ENCODE measurements around the gene NDUFS7.

NDUFS7 gene

DNA sequence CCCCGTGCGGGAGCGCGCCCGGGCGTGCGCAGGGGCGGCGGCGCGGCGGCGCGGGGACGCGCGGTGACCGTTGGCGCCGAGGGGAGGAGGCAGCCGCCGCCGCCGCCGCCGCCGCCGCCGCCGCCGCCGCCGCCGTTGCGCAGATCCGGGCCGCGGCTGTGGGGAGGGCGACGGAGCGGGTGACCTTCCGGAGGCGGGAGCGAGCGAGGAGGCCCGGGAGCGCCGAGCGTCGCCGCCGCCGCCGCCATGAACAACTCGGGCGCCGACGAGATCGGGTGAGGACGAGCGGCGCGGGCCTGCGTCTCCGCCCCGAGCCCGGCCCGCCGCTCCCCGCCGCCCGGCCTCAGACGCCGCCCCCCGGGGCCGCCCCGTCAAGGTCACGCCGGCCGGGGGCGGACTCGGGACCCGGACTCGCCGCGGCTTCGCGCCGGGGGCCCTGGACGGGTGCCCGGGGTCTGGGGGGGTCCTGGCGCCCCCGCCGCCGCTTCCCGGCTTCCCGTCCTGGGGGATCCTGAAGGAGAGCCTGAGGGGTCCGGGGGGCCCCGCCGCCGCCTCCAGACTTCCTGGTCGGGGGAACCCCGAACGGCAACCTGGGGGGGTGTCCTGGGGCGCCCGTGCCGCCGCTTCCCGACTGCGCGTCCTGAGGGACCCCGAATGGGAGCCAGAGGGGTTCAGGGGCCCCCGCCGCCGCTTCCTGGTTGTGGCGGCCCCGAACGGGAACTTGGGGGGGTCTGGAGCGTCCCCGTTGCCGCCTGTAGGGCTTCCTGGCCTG is 24.0 kb downstream of the NDUFS7 start, which contains the start of gene DAZAP1:
Gene DAZAP1 (plus strand): TSS at position 59 of the 772 bp plus-strand sequence. CDS start 188 bp downstream, at position 247.
- Histone ChIP-seq H3K9ac (ENCODE audit: low read length) (peak within 1 kb of the TSS; percentile 96), H3K36me3 (ENCODE audit: control insufficient read depth, insufficient read depth, low read length, severe bottlenecking) (no peaks in the 10 kb centered on the region), H3K4me1 (ENCODE audit: control insufficient read depth, insufficient read depth, low read length) (peaks cover 41% of the 10 kb centered on the region), H3K9me3 (ENCODE audit: control insufficient read depth, low read length) (no peaks in the 10 kb centered on the region), H3K27me3 (replicated peaks; ENCODE audit: control insufficient read depth, insufficient read depth, low read length) (no peaks in the 10 kb centered on the region), H3K4me3 (ENCODE audit: low read length) (peak within 1 kb of the TSS; percentile 89)
- DNase-seq (ENCODE audit: low read depth) = peak; percentile 48

DNA sequence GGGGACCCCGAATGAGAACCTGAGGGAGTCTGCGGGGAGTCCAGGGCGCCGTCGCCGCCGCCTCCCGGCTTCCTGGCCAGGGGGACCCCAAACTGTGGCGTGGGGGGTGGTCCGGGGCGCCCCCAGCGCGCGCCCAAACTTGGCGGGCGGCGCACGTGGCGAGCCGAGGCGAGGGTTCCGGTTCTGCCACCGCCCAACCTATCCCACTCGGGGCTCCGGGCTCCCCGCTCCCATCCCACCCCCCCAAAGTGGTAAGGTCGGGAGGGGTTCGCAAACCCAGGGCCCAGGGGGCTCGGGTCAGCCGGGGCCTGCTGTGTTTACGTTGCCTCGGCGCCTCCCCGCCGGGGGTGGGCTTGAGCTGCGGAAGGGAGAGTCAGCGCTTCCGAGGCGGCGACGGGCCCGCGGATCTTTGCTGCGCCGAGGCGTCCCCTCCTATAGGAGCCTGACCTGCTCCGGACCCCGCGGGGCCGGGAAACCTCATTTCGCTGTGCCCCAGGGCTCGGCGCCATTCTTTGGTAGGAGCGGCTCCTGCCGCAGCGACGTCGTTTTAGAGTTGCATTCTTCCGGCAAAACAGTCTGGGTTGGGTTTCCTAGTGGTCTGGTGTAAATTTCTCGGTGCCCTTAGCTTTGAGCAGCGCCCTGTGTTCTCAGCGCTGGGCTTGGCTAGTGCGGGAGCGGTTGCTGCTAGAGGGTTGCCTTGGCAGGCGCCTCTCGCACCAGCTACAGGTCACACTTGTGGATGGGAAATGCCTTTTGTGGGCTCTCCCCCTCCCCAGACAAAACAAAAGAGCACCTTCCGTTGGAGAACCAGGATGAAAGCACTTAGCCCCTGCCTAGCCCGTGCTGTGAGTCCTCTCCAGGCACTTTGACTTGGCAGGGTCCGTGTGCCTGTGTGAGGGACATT is 24.8 kb downstream of the NDUFS7 start:
- DNase-seq (ENCODE audit: low read depth) = peak; percentile 82
- peak overlapping the region; percentile 89 for H3K4me3 ChIP-seq (ENCODE audit: low read length)
- peaks cover 6% of the 10 kb centered on the region for H3K36me3 ChIP-seq (ENCODE audit: control insufficient read depth, insufficient read depth, low read length, severe bottlenecking)
- H3K27me3 ChIP-seq (replicated peaks; ENCODE audit: control insufficient read depth, insufficient read depth, low read length) = no peaks in the 10 kb centered on the region
- H3K9ac ChIP-seq (ENCODE audit: low read length) = peak overlapping the region; percentile 96
- H3K9me3 ChIP-seq (ENCODE audit: control insufficient read depth, low read length) = no peaks in the 10 kb centered on the region
- peaks cover 49% of the 10 kb centered on the region for H3K4me1 ChIP-seq (ENCODE audit: control insufficient read depth, insufficient read depth, low read length)

DNA sequence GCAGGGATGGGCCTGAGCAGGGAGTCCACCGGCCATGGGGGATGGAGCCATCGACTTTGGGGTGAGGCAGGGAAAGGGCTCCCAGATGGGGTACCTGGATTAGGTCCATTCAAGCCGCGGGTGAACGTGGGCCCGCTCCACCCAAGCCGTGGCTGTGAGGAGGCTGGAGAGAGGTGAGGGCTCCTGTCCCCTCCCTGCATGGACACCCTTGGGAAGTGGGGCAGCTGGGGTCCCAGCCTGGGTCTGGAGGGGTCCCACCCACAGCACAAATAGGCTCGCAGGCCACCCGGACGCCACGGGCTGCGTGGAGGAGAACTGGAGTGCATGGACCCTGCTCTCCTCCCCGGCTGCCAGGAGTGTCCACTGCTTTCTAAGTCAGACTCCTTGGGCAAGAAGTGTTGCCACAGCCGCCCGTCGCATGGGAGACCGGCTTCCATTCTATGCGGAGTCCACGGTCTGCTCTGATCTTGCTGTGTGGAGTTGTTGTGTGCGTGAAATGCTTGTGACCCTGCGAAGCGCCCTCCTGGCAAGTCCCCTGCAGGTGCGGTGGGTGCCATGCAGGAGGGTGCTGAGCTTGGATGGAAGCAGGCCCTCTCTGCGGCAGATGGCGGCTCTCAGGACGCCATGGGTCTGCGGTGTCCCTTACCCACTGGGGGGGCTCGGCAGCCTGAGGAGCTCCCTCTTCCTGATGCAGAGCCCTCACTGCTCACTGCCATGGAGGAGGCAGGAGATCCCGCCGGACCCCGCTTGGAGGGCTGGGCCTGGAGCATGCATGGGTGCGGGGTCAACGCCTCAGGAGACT is 25.7 kb downstream of the NDUFS7 start:
- Histone ChIP-seq H3K4me3 (ENCODE audit: low read length) (peak overlapping the region; percentile 89), H3K4me1 (ENCODE audit: control insufficient read depth, insufficient read depth, low read length) (peaks cover 55% of the 10 kb centered on the region), H3K9ac (ENCODE audit: low read length) (peak overlapping the region; percentile 96), H3K36me3 (ENCODE audit: control insufficient read depth, insufficient read depth, low read length, severe bottlenecking) (peaks cover 7% of the 10 kb centered on the region), H3K27me3 (replicated peaks; ENCODE audit: control insufficient read depth, insufficient read depth, low read length) (no peaks in the 10 kb centered on the region), H3K9me3 (ENCODE audit: control insufficient read depth, low read length) (no peaks in the 10 kb centered on the region)
- peak; percentile 18 for DNase-seq (ENCODE audit: low read depth)

DNA sequence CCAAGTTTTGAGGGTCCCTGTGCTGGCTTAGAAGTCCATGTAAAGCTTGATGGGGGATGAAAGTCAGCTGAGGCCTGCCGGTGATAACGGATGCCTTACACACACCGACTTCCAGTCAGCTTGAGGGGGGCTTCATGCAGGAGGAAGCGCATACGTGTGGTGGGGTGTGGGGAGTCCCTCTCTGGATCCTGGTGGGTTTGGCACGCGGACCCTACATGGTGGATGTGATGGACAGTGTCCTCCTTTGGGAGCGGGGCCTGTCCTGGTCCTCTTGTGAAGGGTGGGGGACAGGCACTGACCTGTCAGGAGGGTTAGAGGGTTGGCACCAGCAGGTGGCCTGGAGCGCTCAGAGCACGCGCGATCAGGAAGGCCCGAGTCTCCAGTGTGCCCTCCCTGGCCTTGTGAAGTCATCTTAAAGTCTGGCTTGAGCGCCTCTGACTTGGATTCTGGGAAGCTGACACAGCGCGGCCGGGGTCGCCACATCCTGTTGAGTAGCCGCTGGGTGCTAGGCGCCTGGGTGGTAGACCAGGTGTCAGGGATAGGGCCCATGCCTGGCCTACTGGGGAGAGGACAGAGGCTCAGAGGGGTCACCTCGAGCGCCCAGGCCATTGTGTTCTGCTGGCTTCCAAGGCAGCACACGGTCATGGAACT is 26.6 kb downstream of the NDUFS7 start:
- no peak for DNase-seq (ENCODE audit: low read depth)
- peaks cover 7% of the 10 kb centered on the region for H3K36me3 ChIP-seq (ENCODE audit: control insufficient read depth, insufficient read depth, low read length, severe bottlenecking)
- H3K9me3 ChIP-seq (ENCODE audit: control insufficient read depth, low read length) = no peaks in the 10 kb centered on the region
- peaks cover 61% of the 10 kb centered on the region for H3K4me1 ChIP-seq (ENCODE audit: control insufficient read depth, insufficient read depth, low read length)
- H3K27me3 ChIP-seq (replicated peaks; ENCODE audit: control insufficient read depth, insufficient read depth, low read length) = no peaks in the 10 kb centered on the region
- H3K9ac ChIP-seq (ENCODE audit: low read length) = peak overlapping the region; percentile 96
- H3K4me3 ChIP-seq (ENCODE audit: low read length) = peak overlapping the region; percentile 89

DNA sequence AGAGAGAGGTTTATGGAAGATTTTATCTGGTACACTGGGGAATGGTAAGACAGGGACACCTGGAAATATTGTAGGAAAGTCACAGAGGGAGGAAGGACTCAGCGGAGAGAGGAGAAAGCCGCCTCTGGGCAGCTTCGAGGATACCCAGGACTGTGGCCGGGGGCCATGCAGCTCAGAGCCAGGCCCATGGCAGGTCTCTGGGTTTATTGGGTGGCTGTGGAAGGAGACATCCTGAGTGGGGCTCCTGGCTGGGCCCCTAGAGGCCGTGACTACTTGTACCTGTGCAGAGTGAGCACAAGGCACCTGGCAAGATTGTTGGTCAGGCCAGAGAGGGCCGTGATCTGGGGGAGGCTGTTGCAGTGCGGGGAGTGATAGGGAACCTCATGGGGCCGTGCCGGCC is 27.1 kb downstream of the NDUFS7 start:
- Histone ChIP-seq H3K9ac (ENCODE audit: low read length) (peak overlapping the region; percentile 96), H3K4me3 (ENCODE audit: low read length) (peak overlapping the region; percentile 89), H3K27me3 (replicated peaks; ENCODE audit: control insufficient read depth, insufficient read depth, low read length) (no peaks in the 10 kb centered on the region), H3K4me1 (ENCODE audit: control insufficient read depth, insufficient read depth, low read length) (peaks cover 64% of the 10 kb centered on the region), H3K36me3 (ENCODE audit: control insufficient read depth, insufficient read depth, low read length, severe bottlenecking) (peaks cover 7% of the 10 kb centered on the region), H3K9me3 (ENCODE audit: control insufficient read depth, low read length) (no peaks in the 10 kb centered on the region)
- no peak for DNase-seq (ENCODE audit: low read depth)

DNA sequence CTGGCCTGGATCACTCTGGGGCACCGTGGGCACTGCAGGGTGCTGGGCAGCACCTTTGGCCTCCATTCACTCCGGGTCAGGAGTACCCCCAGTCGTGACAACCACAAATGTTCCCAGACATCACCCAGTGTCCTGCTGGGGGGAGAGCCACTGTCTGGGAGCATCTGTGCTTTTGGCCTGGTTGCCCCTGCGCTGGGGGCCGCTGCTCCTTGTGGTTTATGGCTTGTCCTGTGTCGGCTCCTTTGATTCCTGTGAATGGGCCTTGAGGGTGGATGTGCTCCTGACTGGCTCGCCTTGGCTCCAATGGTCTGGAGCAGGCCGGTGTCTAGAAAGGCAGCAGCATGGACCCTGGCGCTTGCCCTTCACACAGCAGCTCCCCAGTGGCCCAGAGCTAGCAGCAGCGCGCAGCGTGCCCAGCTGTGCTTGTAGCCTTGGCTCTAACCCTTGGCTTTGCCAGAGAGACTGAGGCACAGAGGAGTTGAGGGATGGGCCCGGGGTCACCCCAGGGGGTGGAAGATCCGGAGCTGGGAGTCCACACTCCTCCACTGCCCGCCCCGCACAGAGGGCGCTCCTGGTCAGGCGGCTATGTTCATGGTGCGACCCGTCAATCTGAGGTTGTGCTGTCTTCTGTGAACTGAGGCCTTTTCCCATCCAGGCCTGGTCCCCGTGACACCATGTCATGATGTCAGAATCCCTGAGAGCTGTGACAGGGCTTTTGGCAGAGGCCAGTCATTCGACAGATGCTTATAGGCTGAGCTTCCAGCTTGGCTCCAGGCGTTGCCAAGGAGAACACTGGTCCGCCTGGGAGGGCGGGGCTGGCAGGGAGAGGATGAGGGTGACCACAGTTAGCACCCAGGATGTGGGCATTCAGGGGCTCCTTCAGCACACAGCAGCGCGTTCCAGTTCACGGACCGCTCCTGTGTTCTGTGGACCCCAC is 27.8 kb downstream of the NDUFS7 start:
- H3K4me3 ChIP-seq (ENCODE audit: low read length) = peak overlapping the region; percentile 89
- DNase-seq (ENCODE audit: low read depth) = no peak
- H3K9me3 ChIP-seq (ENCODE audit: control insufficient read depth, low read length) = no peaks in the 10 kb centered on the region
- H3K9ac ChIP-seq (ENCODE audit: low read length) = peak overlapping the region; percentile 96
- H3K27me3 ChIP-seq (replicated peaks; ENCODE audit: control insufficient read depth, insufficient read depth, low read length) = no peaks in the 10 kb centered on the region
- peaks cover 7% of the 10 kb centered on the region for H3K36me3 ChIP-seq (ENCODE audit: control insufficient read depth, insufficient read depth, low read length, severe bottlenecking)
- peaks cover 70% of the 10 kb centered on the region for H3K4me1 ChIP-seq (ENCODE audit: control insufficient read depth, insufficient read depth, low read length)

DNA sequence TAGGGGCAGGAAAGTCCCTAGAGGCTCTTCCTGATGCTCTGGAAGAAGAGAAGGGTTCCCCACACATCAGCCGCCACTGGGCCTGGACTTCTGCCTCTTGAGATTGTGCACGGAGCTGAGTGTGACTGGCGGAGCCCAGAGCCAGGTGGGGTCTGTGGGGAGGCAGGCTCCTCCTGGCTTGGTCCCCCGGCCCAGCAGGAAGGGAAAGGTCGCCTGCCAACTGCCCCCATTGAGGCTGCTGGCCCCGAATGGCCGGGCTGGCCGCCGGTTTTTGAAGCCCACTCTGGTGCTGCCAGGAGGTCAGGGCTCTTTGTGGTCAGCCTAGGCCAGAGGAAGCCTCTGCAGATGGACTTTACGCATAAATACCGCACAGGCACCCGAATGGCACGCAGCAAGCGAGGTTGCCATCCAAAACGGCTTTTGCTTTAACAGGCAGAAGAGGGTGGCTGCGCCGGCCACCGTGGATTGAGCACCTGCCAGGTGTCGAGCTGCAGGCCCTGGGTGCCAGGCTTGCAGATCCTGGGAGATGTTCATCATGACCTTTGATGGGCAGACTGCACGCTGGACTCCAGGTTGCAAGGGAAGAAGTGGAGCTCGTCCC is 28.7 kb downstream of the NDUFS7 start:
- no peaks in the 10 kb centered on the region for H3K27me3 ChIP-seq (replicated peaks; ENCODE audit: control insufficient read depth, insufficient read depth, low read length)
- H3K9ac ChIP-seq (ENCODE audit: low read length) = no peak overlapping the region
- peaks cover 76% of the 10 kb centered on the region for H3K4me1 ChIP-seq (ENCODE audit: control insufficient read depth, insufficient read depth, low read length)
- H3K4me3 ChIP-seq (ENCODE audit: low read length) = no peak overlapping the region
- peaks cover 7% of the 10 kb centered on the region for H3K36me3 ChIP-seq (ENCODE audit: control insufficient read depth, insufficient read depth, low read length, severe bottlenecking)
- no peak for DNase-seq (ENCODE audit: low read depth)
- no peaks in the 10 kb centered on the region for H3K9me3 ChIP-seq (ENCODE audit: control insufficient read depth, low read length)

DNA sequence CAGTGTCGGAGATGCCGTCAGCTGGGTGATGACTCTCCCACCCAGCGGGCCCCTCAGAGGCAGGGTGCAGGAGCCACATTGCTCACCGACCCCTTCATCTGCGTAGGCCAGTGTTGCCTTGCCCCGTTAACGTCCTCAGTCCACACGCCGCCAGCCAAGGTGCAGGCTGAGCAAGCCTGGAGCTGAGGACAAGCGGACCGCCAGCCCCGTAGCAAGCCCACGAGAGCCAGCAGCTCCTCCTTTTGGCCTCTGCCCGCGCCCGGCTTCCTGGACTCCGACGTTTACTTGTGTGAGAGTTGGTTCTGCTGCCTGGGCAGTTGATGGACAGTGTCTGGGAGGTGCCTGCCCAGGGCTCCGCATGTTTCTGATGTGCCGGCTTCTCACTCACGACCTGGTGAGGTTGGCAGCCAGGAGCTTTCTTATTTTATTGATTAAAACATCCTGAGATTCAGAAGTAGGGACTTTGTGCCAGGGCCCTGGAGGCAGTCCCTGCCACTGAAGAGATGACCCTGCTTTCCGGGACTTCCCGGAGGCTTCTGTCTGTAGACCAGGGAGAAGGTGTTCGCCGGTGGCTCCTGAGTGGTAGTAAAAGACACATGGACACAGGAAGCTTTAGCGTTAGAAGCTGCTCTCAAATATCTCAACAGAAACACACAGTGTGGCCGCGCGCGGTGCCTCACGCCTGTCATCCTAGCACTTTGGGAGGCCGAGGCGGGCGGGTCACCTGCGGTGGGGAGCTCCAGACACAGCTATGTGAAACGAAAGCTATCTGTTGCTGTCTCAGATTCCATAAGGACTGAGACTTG is 29.5 kb downstream of the NDUFS7 start:
- H3K4me1 ChIP-seq (ENCODE audit: control insufficient read depth, insufficient read depth, low read length) = peaks cover 84% of the 10 kb centered on the region
- peak overlapping the region; percentile 16 for H3K9ac ChIP-seq (ENCODE audit: low read length)
- H3K27me3 ChIP-seq (replicated peaks; ENCODE audit: control insufficient read depth, insufficient read depth, low read length) = no peaks in the 10 kb centered on the region
- no peak for DNase-seq (ENCODE audit: low read depth)
- H3K36me3 ChIP-seq (ENCODE audit: control insufficient read depth, insufficient read depth, low read length, severe bottlenecking) = peaks cover 7% of the 10 kb centered on the region
- H3K9me3 ChIP-seq (ENCODE audit: control insufficient read depth, low read length) = no peaks in the 10 kb centered on the region
- no peak overlapping the region for H3K4me3 ChIP-seq (ENCODE audit: low read length)

Measured in adipocyte (in vitro differentiated cells).